Neuronal stem cell (in vitro differentiated cells): ENCODE results near the gene PRDM1. TPM values are rescaled to one million over a fixed set of nuclear protein-coding genes. Genes with fewer than 3 reads are reported as not detected.

Experiments
- DNase-seq: peaks from one replicate; pipeline ENCODE4 v3.0.0-alpha.2; 2013; ENCODE audit warnings: low spot score
- H2AFZ ChIP-seq: one replicate; pipeline ENCODE4 v1.6.1; 2013; ENCODE audit warnings: mild to moderate bottlenecking, low read length, inconsistent platforms
- H2AK5ac ChIP-seq: 2 replicates; pipeline ENCODE4 v1.6.1; 2013; ENCODE audit warnings: low read depth, mild to moderate bottlenecking, inconsistent platforms, low read length, moderate library complexity, mixed read lengths
- H2BK120ac ChIP-seq: 2 replicates; pipeline ENCODE4 v1.6.1; 2013; ENCODE audit warnings: low read depth, mild to moderate bottlenecking, inconsistent platforms, low read length, moderate library complexity, mixed read lengths
- H2BK12ac ChIP-seq: one replicate; pipeline ENCODE4 v1.6.1; 2013; ENCODE audit warnings: low read length, inconsistent platforms
- H2BK15ac ChIP-seq: 2 replicates; pipeline ENCODE4 v1.6.1; 2013; ENCODE audit warnings: mild to moderate bottlenecking, low read length, inconsistent platforms, mixed read lengths
- H2BK5ac ChIP-seq: one replicate; pipeline ENCODE4 v1.6.1; 2013; ENCODE audit warnings: inconsistent platforms, mild to moderate bottlenecking, low read length, moderate library complexity
- H3K14ac ChIP-seq: one replicate; pipeline ENCODE4 v1.6.1; 2013; ENCODE audit warnings: low read length, inconsistent platforms
- H3K18ac ChIP-seq: 2 replicates; pipeline ENCODE4 v1.6.1; 2013; ENCODE audit warnings: low read length, inconsistent platforms
- H3K23ac ChIP-seq: 2 replicates; pipeline ENCODE4 v1.6.1; 2013; ENCODE audit warnings: low read depth, mild to moderate bottlenecking, mixed read lengths, low read length, inconsistent platforms; ENCODE audit not compliant: poor library complexity
- H3K27ac ChIP-seq: replicated peaks from 3 replicates; pipeline ENCODE4 v1.5.1; 2013; ENCODE audit warnings: low read length, inconsistent platforms
- H3K27me3 ChIP-seq, 3 experiments: 2 replicates each; pipeline ENCODE4 v1.6.1; 2013; ENCODE audit warnings: low read length in 3 of 3, mild to moderate bottlenecking in 2 of 3, inconsistent platforms in 1 of 3, low read depth in 1 of 3, mixed read lengths in 1 of 3, moderate library complexity in 1 of 3; ENCODE audit not compliant: control insufficient read depth in 3 of 3, insufficient read depth in 3 of 3
- H3K36me3 ChIP-seq, 2 donors: replicated peaks in 1 of 2; 2 replicates each; pipeline ENCODE4 v1.6.1; 2013; ENCODE audit warnings: low read length in 2 of 2; ENCODE audit not compliant: control insufficient read depth in 2 of 2, insufficient read depth in 2 of 2
- H3K4ac ChIP-seq: 2 replicates; pipeline ENCODE4 v1.6.1; 2013; ENCODE audit warnings: inconsistent platforms, mild to moderate bottlenecking, low read length, moderate library complexity
- H3K4me1 ChIP-seq, 2 donors: 1 replicate in 1 of 2; 2 replicates in 1 of 2; pipeline ENCODE4 v1.6.1; 2013; ENCODE audit warnings: low read length in 2 of 2, low read depth in 1 of 2; ENCODE audit not compliant: control insufficient read depth in 2 of 2, insufficient read depth in 1 of 2
- H3K4me2 ChIP-seq: one replicate; pipeline ENCODE4 v1.6.1; 2013; ENCODE audit warnings: mild to moderate bottlenecking, low read length, inconsistent platforms; ENCODE audit not compliant: insufficient read depth, poor library complexity, severe bottlenecking
- H3K4me3 ChIP-seq, 2 donors: 2 replicates each; pipeline ENCODE4 v1.5.1; 2013; ENCODE audit warnings: low read length in 2 of 2, mild to moderate bottlenecking in 2 of 2, inconsistent platforms in 1 of 2, moderate library complexity in 1 of 2
- H3K79me1 ChIP-seq: one replicate; pipeline ENCODE4 v1.6.1; 2013; ENCODE audit warnings: low read depth, mild to moderate bottlenecking, inconsistent platforms, low read length, moderate library complexity
- H3K9ac ChIP-seq: one replicate; pipeline ENCODE4 v1.6.1; 2013; ENCODE audit warnings: mild to moderate bottlenecking, low read depth, low read length, inconsistent platforms; ENCODE audit not compliant: poor library complexity
- H3K9me3 ChIP-seq, 2 donors: replicated peaks in 1 of 2; 2 replicates each; pipeline versions ENCODE3 to v1.6.1; 2013; ENCODE audit warnings: low read length in 2 of 2, mild to moderate bottlenecking in 2 of 2, inconsistent platforms in 1 of 2, low read depth in 1 of 2, mixed read lengths in 1 of 2, moderate library complexity in 1 of 2; ENCODE audit not compliant: control insufficient read depth in 2 of 2, insufficient read depth in 1 of 2
- H4K8ac ChIP-seq: one replicate; pipeline ENCODE4 v1.6.1; 2013; ENCODE audit warnings: low read depth, mild to moderate bottlenecking, inconsistent platforms, low read length, moderate library complexity
- H4K91ac ChIP-seq: one replicate; pipeline ENCODE4 v1.6.1; 2013; ENCODE audit warnings: low read length, low read depth, mild to moderate bottlenecking, inconsistent platforms; ENCODE audit not compliant: poor library complexity
- WGBS, 2 donors: extraction: QIAGEN DNeasy Blood & Tissue Kit; methylation state at CpG; one replicate each; pipeline ENCODE4 v1.1.7; 2013; ENCODE audit warnings: missing lambda C conversion rate in 2 of 2, mixed read lengths in 1 of 2; ENCODE audit not compliant: insufficient read length in 2 of 2, insufficient replicate concordance in 1 of 2; ENCODE audit errors: extremely low coverage in 2 of 2; 5-methylcytosine and 5-hydroxymethylcytosine counted together
- polyA plus RNA-seq, 2 experiments: library from polyadenylated mRNA; stranded (reverse); fragments of 200-250 nt; gene quantifications; one replicate each; pipeline ENCODE4 v1.2.3, GENCODE V29; 2013

Gene PRDM1
- polyA plus RNA-seq (2013, experiment 1 of 2), result 2.1 TPM
- 2.3 TPM for polyA plus RNA-seq (2013, experiment 2 of 2)

- Histone ChIP-seq H3K4ac (no peak within 1 kb of the TSS), H3K4me2 (peak within 1 kb of the TSS; percentile 87), H3K9me3 (no peaks in the 10 kb centered on the region), H4K8ac (no peak within 1 kb of the TSS), H3K27me3 (peaks cover 0 to 87% (median 0%) of the 10 kb centered on the region in 3 experiments), H3K23ac (peak within 1 kb of the TSS; percentile 90), H4K91ac (no peak within 1 kb of the TSS), H3K79me1 (no peaks in the 10 kb centered on the region), H3K9ac (no peak within 1 kb of the TSS), H2AFZ (peak within 1 kb of the TSS; percentile 89), H3K27ac (no peak within 1 kb of the TSS), H3K36me3 (no peaks in the 10 kb centered on the region), H3K18ac (peak within 1 kb of the TSS; percentile 79), H2BK12ac (no peak within 1 kb of the TSS), H2AK5ac (no peak within 1 kb of the TSS), H3K14ac (no peak within 1 kb of the TSS), H3K4me1 (peaks cover 9 to 13% of the 10 kb centered on the region in 2 donors), H2BK5ac (no peak within 1 kb of the TSS), H2BK15ac (peak within 1 kb of the TSS; percentile 67), H3K4me3 (peak within 1 kb of the TSS; percentile 37 to 76), H2BK120ac (no peak within 1 kb of the TSS)
- DNase-seq, result no peak
- no CpG with 5 or more reads among the region's 44 CpGs for WGBS, 2 donors
These were observed at the start of gene PRDM1 for GRCh38 chr6:106085984-106086813. Gene PRDM1, plus strand, starts transcription at chr6:106086336. Its CDS starts 218 bp downstream, at chr6:106086554.

GRCh38 chr6:106037060-106037459 lies 49.1 kb upstream of the PRDM1 start:
- Histone ChIP-seq H3K9ac (no peak overlapping the region), H3K23ac (no peak overlapping the region), H3K4me1 (no peaks in the 10 kb centered on the region), H2BK5ac (no peak overlapping the region), H3K4ac (no peak overlapping the region), H3K4me2 (no peak overlapping the region), H3K79me1 (no peaks in the 10 kb centered on the region), H4K91ac (no peak overlapping the region), H2BK12ac (no peak overlapping the region), H3K27me3 (no peaks in the 10 kb centered on the region), H3K14ac (no peak overlapping the region), H3K4me3 (no peak overlapping the region), H2BK120ac (no peak overlapping the region), H3K9me3 (peaks cover 0 to 2% of the 10 kb centered on the region in 2 donors), H3K27ac (no peak overlapping the region), H2AFZ (no peak overlapping the region), H3K18ac (no peak overlapping the region), H4K8ac (no peak overlapping the region), H2AK5ac (no peak overlapping the region), H3K36me3 (no peaks in the 10 kb centered on the region), H2BK15ac (no peak overlapping the region)
- DNase-seq, result no peak

- no peak overlapping the region for H3K27ac ChIP-seq
- H4K8ac ChIP-seq, result no peak overlapping the region
- WGBS, 2 donors, result 100% methylated on average over 1 of the region's 6 CpGs; no CpG with 5 or more reads in 1 of the 2 donors
- no peaks in the 10 kb centered on the region for H3K79me1 ChIP-seq
- H3K4me3 ChIP-seq, result no peak overlapping the region
- H4K91ac ChIP-seq, result no peak overlapping the region
- H3K36me3 ChIP-seq, result no peaks in the 10 kb centered on the region
- H2BK15ac ChIP-seq, result no peak overlapping the region
- H3K27me3 ChIP-seq, result peaks cover 0 to 5% (median 0%) of the 10 kb centered on the region in 3 experiments
- peaks cover 0 to 2% of the 10 kb centered on the region in 2 donors for H3K9me3 ChIP-seq
- H3K18ac ChIP-seq, result no peak overlapping the region
- no peak overlapping the region for H3K4me2 ChIP-seq
- H3K23ac ChIP-seq, result no peak overlapping the region
- no peak overlapping the region for H3K14ac ChIP-seq
- no peak for DNase-seq
- no peak overlapping the region for H2BK12ac ChIP-seq
- no peak overlapping the region for H3K4ac ChIP-seq
- H3K4me1 ChIP-seq, result no peaks in the 10 kb centered on the region
- no peak overlapping the region for H2BK5ac ChIP-seq
- no peak overlapping the region for H2AFZ ChIP-seq
- H2AK5ac ChIP-seq, result no peak overlapping the region
- H2BK120ac ChIP-seq, result no peak overlapping the region
- no peak overlapping the region for H3K9ac ChIP-seq
These were observed 46.1 kb upstream of the PRDM1 start for GRCh38 chr6:106039897-106040592.

- H3K23ac ChIP-seq, result no peak overlapping the region
- H3K14ac ChIP-seq, result no peak overlapping the region
- H3K36me3 ChIP-seq, result no peaks in the 10 kb centered on the region
- H4K8ac ChIP-seq, result no peak overlapping the region
- no peak overlapping the region for H3K27ac ChIP-seq
- no peak overlapping the region for H3K4me2 ChIP-seq
- H3K4ac ChIP-seq, result no peak overlapping the region
- H2BK12ac ChIP-seq, result no peak overlapping the region
- no peak overlapping the region for H4K91ac ChIP-seq
- no peak overlapping the region for H2BK15ac ChIP-seq
- DNase-seq, result no peak
- no peak overlapping the region for H3K9ac ChIP-seq
- H2BK120ac ChIP-seq, result no peak overlapping the region
- WGBS, 2 donors, result no CpG with 5 or more reads among the region's 1 CpG
- H3K18ac ChIP-seq, result no peak overlapping the region
- H2AK5ac ChIP-seq, result no peak overlapping the region
- no peak overlapping the region for H2AFZ ChIP-seq
- peaks cover 0 to 4% of the 10 kb centered on the region in 2 donors for H3K4me1 ChIP-seq
- no peaks in the 10 kb centered on the region for H3K79me1 ChIP-seq
- H3K4me3 ChIP-seq, result no peak overlapping the region
- H2BK5ac ChIP-seq, result no peak overlapping the region
- H3K9me3 ChIP-seq, result no peaks in the 10 kb centered on the region
- H3K27me3 ChIP-seq, result peaks cover 0 to 21% (median 0%) of the 10 kb centered on the region in 3 experiments
These were observed 42.0 kb upstream of the PRDM1 start for GRCh38 chr6:106044151-106044550.
